ENCODE data around the gene VWA5A.

VWA5A gene

GRCh38 chr11:124170801-124171586, 55.7 kb downstream of the VWA5A start:
- DNase-seq (ENCODE audit: low spot score) = no peak

DNA sequence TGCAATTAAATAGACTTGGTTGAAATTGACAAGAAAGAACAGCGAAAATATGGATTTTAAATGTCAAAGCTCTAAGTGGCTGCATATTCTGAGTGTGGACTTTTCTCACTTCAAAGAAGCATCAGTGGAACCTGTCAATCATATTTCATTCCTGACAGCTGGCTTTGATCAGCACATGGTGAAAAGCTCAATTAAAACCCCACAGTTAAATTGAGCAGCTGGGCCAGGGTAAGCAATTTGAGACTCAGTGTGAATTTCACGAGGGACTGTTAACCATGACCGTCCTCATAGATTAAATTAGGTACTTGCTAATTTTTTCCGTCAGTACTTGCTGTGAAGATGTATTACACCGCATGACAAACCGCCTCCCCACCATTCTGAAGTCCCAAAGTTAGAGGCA, 56.9 kb downstream of the VWA5A start:
- DNase-seq (ENCODE audit: low spot score) = no peak

- no peak for DNase-seq (ENCODE audit: low spot score)
Observed at GRCh38 chr11:124172599-124172998, 57.3 kb downstream of the VWA5A start.

- no peak for DNase-seq (ENCODE audit: low spot score)
Observed at GRCh38 chr11:124174001-124174583, 58.8 kb downstream of the VWA5A start.

DNA sequence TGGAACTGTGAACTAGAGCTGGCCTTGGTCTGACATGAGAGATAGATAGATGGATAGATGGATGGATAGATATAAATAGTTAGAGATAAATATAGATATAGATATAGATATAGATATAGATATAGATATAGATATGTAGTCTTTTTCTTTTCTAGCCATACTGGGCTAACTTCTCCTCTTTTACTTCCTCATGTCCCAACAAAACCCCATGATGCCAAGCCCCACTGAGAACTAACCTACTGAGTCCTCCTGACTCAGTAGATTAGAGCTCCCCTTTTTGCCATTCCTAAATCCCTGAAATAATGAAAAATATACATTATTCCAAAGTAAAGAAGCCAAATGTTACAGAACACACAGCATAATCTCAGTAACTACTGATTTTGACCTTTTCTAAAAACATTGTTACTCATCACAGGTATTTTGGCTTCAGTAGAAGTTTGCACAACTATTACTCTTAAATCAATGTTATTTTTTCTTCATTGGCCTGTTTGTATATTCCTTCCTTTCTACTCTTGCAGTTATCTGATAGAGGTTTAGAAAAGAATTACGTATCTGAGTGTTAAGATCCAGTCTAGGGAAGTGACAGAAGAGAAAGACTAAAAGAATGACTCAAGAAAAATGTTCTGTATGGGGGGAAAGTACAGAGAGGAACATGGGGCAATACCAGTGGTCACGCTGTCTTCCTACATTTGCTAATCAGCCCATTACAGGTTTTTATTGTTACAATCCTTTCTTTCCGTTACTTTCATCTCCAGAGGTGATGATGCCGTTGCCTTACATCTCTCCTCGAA, 61.9 kb downstream of the VWA5A start:
- DNase-seq (ENCODE audit: low spot score) = no peak

DNA sequence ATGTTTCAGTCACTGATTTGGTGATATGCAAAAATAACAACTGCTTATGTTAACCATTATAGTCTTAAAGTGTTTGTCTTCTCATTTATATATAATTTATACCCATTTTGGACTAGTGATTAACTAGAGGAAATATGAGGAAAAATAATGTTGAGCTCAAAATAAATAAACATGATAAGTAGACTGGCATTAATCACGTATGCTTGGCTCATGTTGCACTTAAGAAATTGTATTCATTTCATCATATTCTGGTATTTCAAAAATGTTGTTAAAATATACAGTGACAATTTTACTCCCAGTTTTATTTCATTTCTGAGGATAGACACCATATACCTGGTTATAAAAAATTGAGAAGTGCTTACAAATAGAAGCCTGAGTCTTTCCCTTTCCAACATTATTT, 64.1 kb downstream of the VWA5A start:
- no peak for DNase-seq (ENCODE audit: low spot score)

GRCh38 chr11:124183068-124183467, 67.8 kb downstream of the VWA5A start, which contains the start of gene OR10D3:
TSS of gene OR10D3 (plus strand) at chr11:124183345. CDS start at chr11:124185270, 1,925 bp downstream.
- DNase-seq (ENCODE audit: low spot score) = no peak

- no peak for DNase-seq (ENCODE audit: low spot score)
Observed at GRCh38 chr11:124190298-124191139, 75.3 kb downstream of the VWA5A start.

GRCh38 chr11:124193221-124194010, 78.2 kb downstream of the VWA5A start:
- DNase-seq (ENCODE audit: low spot score) = no peak

GRCh38 chr11:124194293-124195188, 79.3 kb downstream of the VWA5A start:
- DNase-seq (ENCODE audit: low spot score) = no peak

DNA sequence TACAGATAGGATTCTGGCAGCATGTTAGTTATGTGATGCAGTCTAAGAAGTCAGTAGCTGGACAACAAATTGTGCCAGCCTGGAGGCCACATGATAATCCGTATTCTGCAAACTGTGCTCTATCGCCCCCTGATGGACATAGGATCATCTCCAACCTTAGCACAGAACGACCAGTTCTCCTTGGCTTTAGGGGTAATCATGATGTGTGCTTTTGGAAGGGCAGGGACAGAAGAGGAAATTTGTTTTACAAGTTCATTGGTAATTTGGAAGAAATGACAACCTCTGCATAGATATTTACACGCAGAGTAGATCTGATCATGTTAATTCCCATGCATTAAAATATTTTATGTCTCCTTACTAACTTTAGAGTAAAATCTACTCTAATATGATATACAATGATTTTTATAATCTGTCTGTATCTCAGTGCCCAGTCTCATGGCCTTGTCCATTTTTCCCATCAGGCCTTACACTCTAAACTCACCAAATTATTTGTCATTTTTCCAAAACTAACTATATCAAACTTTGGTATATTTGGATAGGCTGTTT, 80.0 kb downstream of the VWA5A start:
- DNase-seq (ENCODE audit: low spot score) = peak; percentile 22
